HG03175 (cell line): ENCODE data around the gene UMOD.

Source experiments
- ATAC-seq: cut with Tn5 transposase; IDR thresholded peaks from one replicate; pipeline ENCODE4 v1.9.1; 2021; ENCODE audit warnings: mild to moderate bottlenecking, moderate library complexity; ENCODE audit not compliant: unreplicated experiment

The UMOD gene

DNA sequence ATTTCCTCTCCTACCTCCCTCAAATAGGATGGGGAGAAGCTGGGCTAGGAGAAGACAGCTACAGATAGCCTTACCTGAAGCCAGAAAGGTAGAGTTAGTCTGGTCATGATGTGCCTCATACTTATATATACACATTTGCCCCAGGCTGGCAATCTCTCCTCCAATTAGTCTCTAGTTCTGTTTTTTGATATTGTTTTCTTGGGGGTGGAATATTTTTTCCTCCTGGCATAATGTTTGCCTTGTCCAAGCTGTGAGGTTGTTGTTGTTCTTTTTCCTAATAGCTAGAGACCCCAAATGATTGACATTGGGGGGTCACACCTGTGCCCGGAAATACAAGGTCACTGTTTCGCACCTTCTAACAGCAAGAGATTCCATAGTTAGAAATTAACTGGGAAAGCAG is at the start of gene UMOD:
UMOD (minus strand) TSS at position 101 of the 400 bp plus-strand sequence. CDS start 1,978 bp downstream, outside the sequence.
- no peak for ATAC-seq

- no peak for ATAC-seq
These were observed 49.0 kb upstream of the UMOD start for GRCh38 chr16:20401475-20402016.

GRCh38 chr16:20401066-20401465 is 48.6 kb upstream of the UMOD start:
- ATAC-seq = no peak

DNA sequence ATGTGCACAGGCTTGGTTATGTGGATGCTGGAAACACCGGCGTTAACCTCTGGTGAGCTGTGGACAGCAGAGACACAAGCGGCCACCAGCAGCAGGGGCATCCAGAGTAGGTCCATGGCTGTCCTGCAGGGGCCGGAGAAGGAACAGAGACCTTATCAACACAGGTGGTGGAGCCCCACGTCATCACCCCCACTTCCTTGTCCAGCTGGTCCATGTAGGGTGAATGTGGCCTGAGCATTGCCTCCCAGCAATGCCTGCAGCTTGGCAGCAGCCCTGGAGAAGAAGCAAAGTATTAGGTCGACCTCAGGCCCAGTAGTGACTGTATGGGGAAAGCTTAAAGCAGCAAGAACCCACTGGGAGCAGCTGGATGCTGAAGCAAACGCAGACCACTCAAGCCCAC is 46.7 kb upstream of the UMOD start:
- ATAC-seq = no peak

DNA sequence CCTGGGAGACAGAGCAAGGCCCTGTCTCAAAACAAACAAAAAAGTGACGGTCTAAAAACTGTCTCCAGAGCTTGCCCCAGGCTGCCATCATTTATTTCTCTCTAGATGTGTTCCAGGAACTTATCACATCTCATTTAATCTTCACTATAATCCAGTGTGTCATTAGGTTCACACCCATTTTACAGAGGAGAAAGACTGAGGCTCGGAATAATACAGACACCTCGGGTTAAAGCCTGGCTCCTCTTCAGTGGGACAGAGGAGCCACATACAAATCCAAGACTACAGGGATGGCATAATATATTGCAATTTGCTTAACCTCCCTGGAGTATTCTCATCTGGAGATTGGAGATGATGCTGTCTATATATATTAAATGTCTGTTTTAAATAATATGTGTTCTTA is 46.1 kb upstream of the UMOD start:
- ATAC-seq = no peak

- no peak for ATAC-seq
These were observed 45.1 kb upstream of the UMOD start for GRCh38 chr16:20397468-20398074.

- no peak for ATAC-seq
These were observed 44.4 kb upstream of the UMOD start for GRCh38 chr16:20396846-20397467.

DNA sequence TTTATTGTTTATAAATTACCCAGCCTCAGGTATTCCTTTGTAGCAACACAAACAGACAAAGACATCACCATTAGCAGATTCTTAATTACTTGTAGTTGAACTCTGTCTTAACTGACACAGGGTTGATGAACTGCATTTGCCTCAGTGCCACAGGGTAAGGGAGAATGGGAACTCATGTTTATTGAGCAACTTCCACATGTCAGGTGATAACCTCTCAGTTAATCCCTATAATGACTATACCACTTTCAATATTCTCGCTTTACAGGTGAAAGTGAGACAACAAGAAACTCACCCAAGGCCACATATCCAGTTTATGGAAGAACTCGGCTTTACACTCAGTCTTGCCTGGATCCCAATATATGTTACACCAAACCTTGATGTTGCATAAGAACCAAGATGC is 43.4 kb upstream of the UMOD start:
- no peak for ATAC-seq

DNA sequence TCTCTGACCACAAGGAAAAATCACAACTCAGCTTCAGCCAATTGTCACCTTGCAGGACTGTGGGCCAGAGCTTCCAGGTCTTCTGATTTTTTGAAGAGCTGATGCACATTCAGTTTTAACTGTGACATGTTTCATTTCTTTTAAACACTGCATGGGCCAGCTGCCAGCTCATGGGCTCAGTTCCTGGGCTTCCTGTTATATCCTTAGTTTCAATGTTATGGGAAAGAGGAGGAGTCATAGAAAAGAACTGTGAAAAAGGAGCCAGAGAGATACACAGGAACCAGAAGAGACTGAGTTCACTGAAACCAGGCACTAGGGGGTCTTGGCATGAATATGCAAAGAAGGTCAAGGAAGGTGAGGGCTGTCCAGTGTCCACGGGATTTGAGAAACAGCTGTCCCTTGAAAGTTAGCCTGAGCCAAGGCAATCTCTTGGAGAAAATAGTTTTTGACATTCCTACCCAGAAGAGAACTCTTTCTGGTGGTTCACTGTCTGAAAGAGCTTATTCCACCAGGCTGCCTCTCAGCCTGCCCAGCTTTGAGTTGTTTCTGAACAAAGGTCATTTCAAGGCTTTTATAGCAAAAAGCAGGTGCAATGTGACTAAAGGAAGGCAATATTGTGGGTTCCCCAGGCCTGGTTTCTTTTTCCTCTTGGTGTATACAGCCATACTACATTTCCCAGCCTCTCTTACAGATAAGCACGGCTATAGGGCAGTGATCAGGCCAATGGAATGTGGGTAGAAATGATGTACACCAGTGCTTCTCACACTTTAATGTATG is 41.5 kb upstream of the UMOD start:
- no peak for ATAC-seq

- ATAC-seq = no peak
These were observed 38.5 kb upstream of the UMOD start for GRCh38 chr16:20391045-20391444.

DNA sequence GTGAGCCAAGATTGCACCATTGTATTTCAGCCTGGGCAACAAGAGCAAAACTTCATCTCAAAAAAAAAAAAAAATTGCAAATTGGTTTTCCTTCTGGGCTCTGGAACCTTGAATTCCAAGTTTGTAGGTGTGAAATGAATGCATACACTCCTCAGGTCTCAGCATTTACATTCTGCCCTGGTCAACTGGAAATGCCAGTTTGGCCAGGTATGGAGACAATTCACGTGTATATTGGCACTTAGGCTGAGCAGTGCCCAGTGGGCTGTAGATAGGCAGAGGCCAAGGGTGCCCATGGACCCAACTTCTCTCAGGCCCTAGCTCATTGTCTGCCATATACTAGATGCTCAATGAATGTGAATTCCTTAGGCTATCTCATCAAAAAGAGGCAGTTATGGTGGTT is 36.3 kb upstream of the UMOD start:
- no peak for ATAC-seq

- ATAC-seq = no peak
These were observed 35.5 kb upstream of the UMOD start for GRCh38 chr16:20387978-20388377.

- ATAC-seq = no peak
These were observed 33.6 kb upstream of the UMOD start for GRCh38 chr16:20385844-20386832.

DNA sequence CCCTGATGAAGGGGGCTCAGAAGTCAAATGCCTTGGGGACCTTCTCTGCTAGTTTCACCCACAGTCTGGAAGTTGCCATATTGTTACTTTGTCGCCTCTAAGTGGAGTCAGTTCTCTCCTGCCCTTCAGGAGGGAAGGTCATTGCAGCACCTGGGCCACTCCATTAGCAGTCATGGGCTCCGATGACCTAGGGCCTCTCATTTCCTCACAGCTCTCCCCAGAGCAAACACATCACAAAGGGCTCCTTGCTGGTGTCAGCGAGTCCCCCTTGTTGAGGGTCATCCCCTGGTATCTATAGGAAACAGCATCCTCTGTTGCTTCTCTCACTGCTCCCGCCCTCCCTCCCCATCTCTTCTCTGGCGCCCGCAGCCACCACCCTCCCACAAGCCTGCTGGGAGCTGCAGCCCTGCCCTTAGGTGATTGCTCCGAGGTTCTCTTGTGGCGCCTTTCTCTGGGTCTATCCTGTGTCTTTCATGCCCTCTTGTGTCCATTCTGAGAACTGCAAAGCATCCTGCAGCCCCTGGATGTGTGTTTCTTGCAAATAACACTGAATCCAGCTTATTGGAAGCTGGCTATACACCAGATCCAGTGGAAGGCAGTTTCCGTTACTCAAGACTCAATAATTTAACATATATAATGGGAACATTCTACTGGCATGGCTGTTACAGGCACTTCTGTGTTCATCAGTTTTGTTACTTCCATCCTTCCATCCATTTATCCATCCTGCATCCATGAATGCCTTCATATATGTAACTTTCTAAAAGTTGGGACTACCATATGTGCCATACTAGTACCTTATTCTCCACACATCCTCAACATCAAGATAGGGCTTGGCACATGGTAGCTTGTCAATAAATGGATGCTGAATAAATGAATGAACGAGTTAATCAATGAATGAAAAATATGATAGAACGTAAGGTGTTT is 30.9 kb upstream of the UMOD start:
- peak; percentile 66 for ATAC-seq

- no peak for ATAC-seq
These were observed 29.9 kb upstream of the UMOD start for GRCh38 chr16:20382202-20382948.

- peak; percentile 49 for ATAC-seq
These were observed 28.3 kb upstream of the UMOD start for GRCh38 chr16:20380782-20381181.

- no peak for ATAC-seq
These were observed 24.7 kb upstream of the UMOD start for GRCh38 chr16:20377181-20377580.

DNA sequence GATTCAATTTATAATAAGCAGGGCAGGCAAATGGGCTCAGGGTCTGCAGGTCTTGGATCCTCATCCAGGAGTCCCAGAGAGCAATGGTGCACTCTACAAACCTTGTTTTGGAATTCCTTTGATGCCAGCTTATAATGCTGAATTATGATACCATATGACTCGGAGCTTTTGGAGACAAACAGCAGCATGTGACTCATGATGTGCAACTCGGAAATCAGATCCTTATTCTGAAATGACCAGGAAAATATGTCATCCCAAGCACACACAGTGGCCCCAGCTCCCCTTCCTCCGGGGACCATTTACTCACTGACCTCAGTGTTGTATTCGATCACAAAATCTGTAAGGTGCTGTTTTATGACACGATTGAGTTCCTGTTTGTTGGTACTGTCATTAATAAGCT is 20.2 kb upstream of the UMOD start:
- ATAC-seq = no peak
